Trophoblast cell (in vitro differentiated cells and primary cell): Measurements from ENCODE around the gene MCCC2.

Experiments used
- DNase-seq, 2 donors: peaks; one replicate each; pipeline ENCODE4 v3.0.0-alpha.2; 2016
- H2AFZ ChIP-seq: 2 replicates; pipeline ENCODE4 v1.6.1; 2013; ENCODE audit warnings: low read length, moderate library complexity, mild to moderate bottlenecking; ENCODE audit not compliant: insufficient read depth, poor library complexity
- H2AK5ac ChIP-seq: 2 replicates; pipeline ENCODE4 v1.6.1; 2013; ENCODE audit warnings: mild to moderate bottlenecking, low read length
- H2BK120ac ChIP-seq: 2 replicates; pipeline ENCODE4 v1.6.1; 2013; ENCODE audit warnings: low read length, mild to moderate bottlenecking, moderate library complexity; ENCODE audit not compliant: insufficient read depth, poor library complexity
- H2BK12ac ChIP-seq: 2 replicates; pipeline ENCODE4 v1.6.1; 2013; ENCODE audit warnings: mild to moderate bottlenecking, low read length, moderate library complexity
- H2BK5ac ChIP-seq: 2 replicates; pipeline ENCODE4 v1.6.1; 2013; ENCODE audit warnings: low read length, low read depth, moderate library complexity, mild to moderate bottlenecking; ENCODE audit not compliant: poor library complexity
- H3K14ac ChIP-seq: 2 replicates; pipeline ENCODE4 v1.6.1; 2013; ENCODE audit warnings: mild to moderate bottlenecking, low read length
- H3K18ac ChIP-seq: 2 replicates; pipeline ENCODE4 v1.6.1; 2013; ENCODE audit warnings: mild to moderate bottlenecking, low read length
- H3K23ac ChIP-seq: 2 replicates; pipeline ENCODE4 v1.6.1; 2013; ENCODE audit warnings: low read length
- H3K27ac ChIP-seq: 2 replicates; pipeline ENCODE4 v1.5.1; 2013; ENCODE audit warnings: low read depth, mild to moderate bottlenecking, inconsistent platforms, low read length, moderate library complexity
- H3K27me3 ChIP-seq: 2 replicates; pipeline ENCODE4 v1.6.1; 2013; ENCODE audit warnings: inconsistent platforms, mild to moderate bottlenecking, low read length, moderate library complexity; ENCODE audit not compliant: insufficient read depth
- H3K36me3 ChIP-seq, 2 experiments: 1 replicate in 1 of 2; 2 replicates in 1 of 2; pipeline ENCODE4 v1.6.1; 2013; ENCODE audit warnings: low read length in 2 of 2, mild to moderate bottlenecking in 2 of 2, moderate library complexity in 1 of 2; ENCODE audit not compliant: insufficient read depth in 2 of 2, control insufficient read depth in 1 of 2
- H3K4ac ChIP-seq: 2 replicates; pipeline ENCODE4 v1.6.1; 2013; ENCODE audit warnings: low read depth, mild to moderate bottlenecking, low read length, moderate library complexity
- H3K4me1 ChIP-seq, 2 experiments: 1 replicate in 1 of 2; 2 replicates in 1 of 2; pipeline ENCODE4 v1.6.1; 2013; ENCODE audit warnings: low read length in 2 of 2, mild to moderate bottlenecking in 2 of 2, moderate library complexity in 1 of 2; ENCODE audit not compliant: insufficient read depth in 2 of 2, control insufficient read depth in 1 of 2
- H3K4me2 ChIP-seq: 2 replicates; pipeline ENCODE4 v1.6.1; 2013; ENCODE audit warnings: inconsistent platforms, mild to moderate bottlenecking, low read length, moderate library complexity
- H3K4me3 ChIP-seq: 2 replicates; pipeline ENCODE4 v1.5.1; 2013; ENCODE audit warnings: mild to moderate bottlenecking, low read depth, low read length, inconsistent platforms
- H3K79me1 ChIP-seq: one replicate; pipeline ENCODE4 v1.6.1; 2013; ENCODE audit warnings: low read length
- H3K79me2 ChIP-seq: 2 replicates; pipeline ENCODE4 v1.6.1; 2013; ENCODE audit warnings: low read length, mild to moderate bottlenecking; ENCODE audit not compliant: control insufficient read depth, insufficient read depth, poor library complexity
- H3K9ac ChIP-seq: 2 replicates; pipeline ENCODE4 v1.6.1; 2013; ENCODE audit warnings: mild to moderate bottlenecking, low read length
- H3K9me3 ChIP-seq: 2 replicates; pipeline ENCODE4 v1.6.1; 2013; ENCODE audit warnings: low read depth, mild to moderate bottlenecking, control low read depth, inconsistent platforms, low read length; ENCODE audit not compliant: insufficient read depth
- H4K12ac ChIP-seq: 2 replicates; pipeline ENCODE4 v1.6.1; 2013; ENCODE audit warnings: low read depth, mild to moderate bottlenecking, low read length, moderate library complexity
- H4K8ac ChIP-seq: 2 replicates; pipeline ENCODE4 v1.6.1; 2013; ENCODE audit warnings: low read depth, mild to moderate bottlenecking, low read length, moderate library complexity
- H4K91ac ChIP-seq: one replicate; pipeline ENCODE4 v1.6.1; 2013; ENCODE audit warnings: low read depth, mild to moderate bottlenecking, low read length, moderate library complexity
- WGBS: extraction: QIAGEN DNeasy Blood & Tissue Kit; methylation state at CpG from one replicate; pipeline ENCODE4 v1.1.7; 2013; ENCODE audit warnings: missing lambda C conversion rate; ENCODE audit not compliant: insufficient read length, insufficient coverage; ENCODE audit errors: extremely low coverage; 5-methylcytosine and 5-hydroxymethylcytosine counted together

MCCC2 gene

DNA sequence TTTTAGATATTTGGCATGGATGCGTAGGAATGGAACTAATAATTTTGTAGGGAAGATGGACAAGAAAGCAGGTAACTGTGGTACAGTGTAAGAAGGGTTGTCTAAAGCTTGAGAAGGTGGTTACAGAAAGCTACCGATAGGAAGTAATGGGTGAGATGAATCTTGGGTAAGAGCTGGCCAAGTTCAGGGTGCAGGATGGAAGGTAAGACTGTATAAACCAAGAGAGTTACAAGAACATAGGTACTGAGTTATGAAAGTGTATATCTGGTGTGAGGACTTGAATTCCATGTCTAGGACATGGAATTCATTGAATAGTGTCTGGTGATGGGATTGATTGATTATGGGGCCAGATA lies 1.4 kb downstream of the MCCC2 start:
- Histone ChIP-seq H3K79me1 (peaks cover 7% of the 10 kb centered on the region), H3K4ac (no peak overlapping the region), H3K18ac (no peak overlapping the region), H3K4me1 (peaks cover 2 to 3% of the 10 kb centered on the region in 2 experiments), H3K79me2 (peaks cover 5% of the 10 kb centered on the region), H2BK12ac (no peak overlapping the region), H2BK5ac (no peak overlapping the region), H4K8ac (no peak overlapping the region), H4K12ac (no peak overlapping the region), H3K36me3 (no peaks in the 10 kb centered on the region), H2AFZ (no peak overlapping the region), H3K4me3 (no peak overlapping the region), H3K9me3 (no peaks in the 10 kb centered on the region), H2AK5ac (no peak overlapping the region), H3K23ac (no peak overlapping the region), H3K27ac (no peak overlapping the region), H4K91ac (no peak overlapping the region), H3K27me3 (no peaks in the 10 kb centered on the region), H2BK120ac (no peak overlapping the region), H3K4me2 (no peak overlapping the region), H3K9ac (no peak overlapping the region), H3K14ac (no peak overlapping the region)
- no CpG with 5 or more reads among the region's 2 CpGs for WGBS
- no peak for DNase-seq

DNA sequence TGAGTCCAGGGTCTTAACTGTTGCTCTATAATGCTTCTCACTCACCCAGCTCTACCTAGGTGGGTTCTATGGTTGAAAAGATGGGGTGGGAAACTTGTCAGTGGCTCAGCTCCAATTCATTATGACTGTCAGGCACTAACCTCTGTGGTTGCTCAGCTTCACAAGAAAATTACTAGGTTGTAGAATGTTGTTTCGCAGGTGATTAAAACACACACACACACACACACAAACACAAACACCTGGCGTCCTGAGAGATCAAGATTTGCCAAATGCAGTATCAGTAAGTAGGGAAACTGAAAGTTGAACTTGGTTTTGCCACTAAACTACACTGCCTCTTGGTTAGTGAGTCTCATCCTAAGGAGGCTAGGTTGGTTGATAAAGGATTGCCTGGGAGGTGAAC lies 2.8 kb downstream of the MCCC2 start:
- no peak overlapping the region for H3K4me2 ChIP-seq
- no peak overlapping the region for H3K18ac ChIP-seq
- H4K91ac ChIP-seq = no peak overlapping the region
- H2BK5ac ChIP-seq = no peak overlapping the region
- peaks cover 7% of the 10 kb centered on the region for H3K79me1 ChIP-seq
- H3K4ac ChIP-seq = peak overlapping the region; percentile 24
- H4K12ac ChIP-seq = no peak overlapping the region
- H2BK12ac ChIP-seq = no peak overlapping the region
- no peaks in the 10 kb centered on the region for H3K9me3 ChIP-seq
- DNase-seq = no peak
- H3K27me3 ChIP-seq = no peaks in the 10 kb centered on the region
- no peak overlapping the region for H3K9ac ChIP-seq
- peaks cover 2 to 3% of the 10 kb centered on the region in 2 experiments for H3K4me1 ChIP-seq
- no peak overlapping the region for H3K23ac ChIP-seq
- H3K79me2 ChIP-seq = peaks cover 5% of the 10 kb centered on the region
- no peak overlapping the region for H2AK5ac ChIP-seq
- no peak overlapping the region for H2BK120ac ChIP-seq
- H3K36me3 ChIP-seq = peaks cover 0 to 1% of the 10 kb centered on the region in 2 experiments
- no CpG with 5 or more reads among the region's 2 CpGs for WGBS
- no peak overlapping the region for H3K14ac ChIP-seq
- no peak overlapping the region for H3K4me3 ChIP-seq
- no peak overlapping the region for H4K8ac ChIP-seq
- no peak overlapping the region for H2AFZ ChIP-seq
- no peak overlapping the region for H3K27ac ChIP-seq

DNA sequence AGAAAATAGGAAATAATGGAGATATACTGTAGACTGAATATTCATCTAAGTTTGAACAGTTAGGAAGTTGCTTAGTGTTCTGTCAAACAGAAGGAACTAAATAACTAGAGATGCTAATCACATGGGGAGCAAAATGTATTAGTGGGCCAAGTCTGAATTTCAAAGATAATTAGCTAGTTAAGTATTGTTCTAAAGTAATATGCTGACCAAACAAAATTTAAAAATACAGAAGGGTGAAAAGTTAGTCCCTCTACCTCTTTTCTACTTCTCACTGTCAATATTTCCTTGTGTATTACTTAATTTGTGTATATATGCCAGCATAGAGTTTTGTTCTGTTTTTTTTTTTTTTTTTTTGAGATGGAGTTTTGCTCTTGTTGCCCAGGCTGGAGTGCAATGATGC lies 4.0 kb downstream of the MCCC2 start:
- no peak overlapping the region for H3K14ac ChIP-seq
- H3K27me3 ChIP-seq = no peaks in the 10 kb centered on the region

DNA sequence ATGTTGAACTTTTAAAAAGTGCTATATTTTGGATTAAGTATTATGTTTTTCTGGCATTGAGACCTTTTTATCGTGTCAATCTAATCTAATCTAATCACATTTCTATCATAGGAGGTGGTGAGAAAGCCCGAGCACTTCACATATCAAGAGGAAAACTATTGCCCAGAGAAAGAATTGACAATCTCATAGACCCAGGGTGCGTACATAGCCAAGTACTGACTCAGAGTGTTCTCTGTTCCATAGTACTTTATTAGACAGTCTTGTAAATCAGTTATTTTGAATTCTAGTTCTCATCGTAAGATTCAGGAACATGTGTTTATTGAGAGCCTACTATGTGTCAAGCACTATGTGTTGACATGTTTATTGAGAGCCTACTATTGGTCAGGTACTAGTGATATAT lies 9.0 kb downstream of the MCCC2 start:
- H3K79me2 ChIP-seq = no peaks in the 10 kb centered on the region
- no peak overlapping the region for H2AK5ac ChIP-seq
- H3K4ac ChIP-seq = no peak overlapping the region
- no peak overlapping the region for H2AFZ ChIP-seq
- no peaks in the 10 kb centered on the region for H3K9me3 ChIP-seq
- H3K36me3 ChIP-seq = peaks cover 8 to 10% of the 10 kb centered on the region in 2 experiments
- H3K4me3 ChIP-seq = no peak overlapping the region
- no peak overlapping the region for H4K91ac ChIP-seq
- no peak overlapping the region for H3K23ac ChIP-seq
- peaks cover 3 to 5% of the 10 kb centered on the region in 2 experiments for H3K4me1 ChIP-seq
- no peak overlapping the region for H3K14ac ChIP-seq
- no peak overlapping the region for H4K12ac ChIP-seq
- H3K27me3 ChIP-seq = no peaks in the 10 kb centered on the region
- H3K27ac ChIP-seq = no peak overlapping the region
- peaks cover 4% of the 10 kb centered on the region for H3K79me1 ChIP-seq
- no peak overlapping the region for H2BK5ac ChIP-seq
- whole genome bisulfite sequencing = no CpG with 5 or more reads among the region's 4 CpGs
- no peak overlapping the region for H3K4me2 ChIP-seq
- H4K8ac ChIP-seq = no peak overlapping the region
- peak in 1 of 2 donors; percentile 28 for DNase-seq
- no peak overlapping the region for H3K18ac ChIP-seq
- H2BK120ac ChIP-seq = no peak overlapping the region
- no peak overlapping the region for H3K9ac ChIP-seq
- H2BK12ac ChIP-seq = no peak overlapping the region

More for the DNA sequence above, 4.0 kb downstream of the MCCC2 start:
- Histone ChIP-seq H2AK5ac (no peak overlapping the region), H3K23ac (no peak overlapping the region), H4K8ac (no peak overlapping the region), H3K4ac (no peak overlapping the region), H4K12ac (no peak overlapping the region), H3K9ac (no peak overlapping the region), H3K36me3 (peaks cover 0 to 1% of the 10 kb centered on the region in 2 experiments), H4K91ac (no peak overlapping the region), H2BK120ac (no peak overlapping the region), H3K4me3 (no peak overlapping the region), H2BK5ac (no peak overlapping the region), H3K27ac (no peak overlapping the region), H2BK12ac (no peak overlapping the region), H3K9me3 (no peaks in the 10 kb centered on the region), H3K18ac (no peak overlapping the region), H2AFZ (no peak overlapping the region), H3K79me1 (peaks cover 7% of the 10 kb centered on the region), H3K79me2 (peaks cover 5% of the 10 kb centered on the region), H3K4me1 (peaks cover 2 to 3% of the 10 kb centered on the region in 2 experiments), H3K4me2 (no peak overlapping the region)
- DNase-seq = no peak
